SU-DHL-6 (cell line): ENCODE data around the gene GNAI2.

Experiments used
- H2AFZ ChIP-seq: fragments of 200-600 bp; sonication (generic); 2 replicates; pipeline ENCODE4 v1.6.1; 2014; ENCODE audit warnings: low read depth, mild to moderate bottlenecking, moderate library complexity, mixed read lengths, antibody characterized with exemption, low read length; ENCODE audit not compliant: severe bottlenecking
- H3F3A ChIP-seq: fragments of 200-600 bp; shearing (Covaris generic); 2 replicates; pipeline ENCODE4 v1.6.0; 2016; ENCODE audit warnings: antibody characterized with exemption, mild to moderate bottlenecking; ENCODE audit not compliant: insufficient read depth
- H3K27ac ChIP-seq: fragments of 200-600 bp; sonication (generic); 2 replicates; pipeline ENCODE4 v1.5.1; 2016; ENCODE audit warnings: low read depth, mild to moderate bottlenecking, low read length, moderate library complexity, mixed read lengths
- H3K27me3 ChIP-seq: fragments of 200-600 bp; sonication (generic), shearing (Covaris generic); 2 replicates; pipeline ENCODE4 v1.6.0; 2014; ENCODE audit warnings: mild to moderate bottlenecking, low read length
- H3K36me3 ChIP-seq: fragments of 200-600 bp; sonication (generic); 2 replicates; pipeline ENCODE4 v1.6.1; 2014; ENCODE audit warnings: mild to moderate bottlenecking, low read length, mixed read lengths
- H3K4me2 ChIP-seq: fragments of 300-600, 200-600 bp; shearing (Covaris generic), sonication (generic); 2 replicates; pipeline ENCODE4 v1.6.0; 2014; ENCODE audit warnings: low read length, low read depth, mild to moderate bottlenecking; ENCODE audit not compliant: poor library complexity, severe bottlenecking
- H3K4me3 ChIP-seq: fragments of 200-600 bp; sonication (generic); 2 replicates; pipeline ENCODE4 v1.5.1; 2014; ENCODE audit warnings: antibody characterized with exemption, low read length, mild to moderate bottlenecking, mixed read lengths; ENCODE audit not compliant: insufficient read depth, poor library complexity, severe bottlenecking
- H3K79me2 ChIP-seq: fragments of 200-600 bp; sonication (generic); 2 replicates; pipeline ENCODE4 v1.6.1; 2014; ENCODE audit warnings: mild to moderate bottlenecking, low read length, moderate library complexity; ENCODE audit not compliant: insufficient read depth
- H3K9ac ChIP-seq: fragments of 200-600 bp; sonication (generic); 2 replicates; pipeline ENCODE4 v1.7.0; 2014; ENCODE audit warnings: mild to moderate bottlenecking, low read length
- H3K9me2 ChIP-seq: fragments of 200-600 bp; sonication (generic); replicated peaks from 2 replicates; pipeline ENCODE4 v1.6.1; 2014; ENCODE audit warnings: low read length; ENCODE audit not compliant: insufficient read depth
- H3K9me3 ChIP-seq: fragments of 200-600 bp; sonication (generic); 2 replicates; pipeline ENCODE4 v1.6.1; 2014; ENCODE audit warnings: low read length, mixed read lengths; ENCODE audit not compliant: insufficient read depth
- H4K20me1 ChIP-seq: fragments of 200-600 bp; sonication (generic); 2 replicates; pipeline ENCODE4 v1.6.1; 2014; ENCODE audit warnings: low read depth, mild to moderate bottlenecking, antibody characterized with exemption, low read length, moderate library complexity, mixed read lengths
- EZH2phosphoT487 ChIP-seq: fragments of 200-600 bp; sonication (generic), shearing (Covaris generic); conservative IDR thresholded peaks from 2 replicates; pipeline ENCODE4 v1.6.1; 2018; ENCODE audit warnings: mild to moderate bottlenecking, antibody characterized with exemption, low read length, moderate library complexity, mixed read lengths
- TF ChIP-seq, protein P1 (sequence below): fragments of 200-600 bp; sonication (generic); IDR thresholded peaks from one replicate; pipeline ENCODE4 v1.5.1; 2017; ENCODE audit warnings: antibody characterized with exemption, mild to moderate bottlenecking, low read length, moderate library complexity; ENCODE audit not compliant: insufficient read depth, poor library complexity, severe bottlenecking

Gene GNAI2

DNA sequence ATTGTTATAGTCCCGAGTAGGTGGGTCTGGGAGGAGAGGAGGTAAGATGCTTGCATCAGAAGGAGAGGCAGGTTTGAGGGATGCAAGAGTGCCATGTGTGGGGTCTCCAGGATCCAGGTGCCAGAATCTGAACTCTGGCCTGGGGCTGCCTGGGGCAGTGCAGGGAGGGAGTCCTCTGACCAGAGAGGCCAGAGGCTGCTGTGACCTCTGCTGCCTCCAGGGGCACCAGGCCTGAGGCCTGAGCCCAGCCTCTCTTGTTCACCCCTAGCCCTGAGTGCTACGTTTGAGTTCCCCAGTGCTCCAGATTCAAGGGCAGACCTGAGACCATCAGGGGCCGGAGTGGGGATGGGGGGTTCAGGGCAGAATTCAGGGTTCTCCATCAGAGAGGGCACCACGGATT, 23.5 kb upstream of the GNAI2 start:
- Histone ChIP-seq H4K20me1 (no peaks in the 10 kb centered on the region), H3K36me3 (no peaks in the 10 kb centered on the region), H3K9me3 (no peaks in the 10 kb centered on the region), H2AFZ (no peak overlapping the region), H3K9ac (no peak overlapping the region), H3K4me2 (no peak overlapping the region), H3K9me2 (no peaks in the 10 kb centered on the region), H3K4me3 (no peak overlapping the region), H3K79me2 (no peaks in the 10 kb centered on the region), H3K27me3 (no peaks in the 10 kb centered on the region), H3K27ac (no peak overlapping the region), H3F3A (no peaks in the 10 kb centered on the region)
- no peak for TF ChIP-seq EZH2phosphoT487
- TF ChIP-seq, protein P1, sequence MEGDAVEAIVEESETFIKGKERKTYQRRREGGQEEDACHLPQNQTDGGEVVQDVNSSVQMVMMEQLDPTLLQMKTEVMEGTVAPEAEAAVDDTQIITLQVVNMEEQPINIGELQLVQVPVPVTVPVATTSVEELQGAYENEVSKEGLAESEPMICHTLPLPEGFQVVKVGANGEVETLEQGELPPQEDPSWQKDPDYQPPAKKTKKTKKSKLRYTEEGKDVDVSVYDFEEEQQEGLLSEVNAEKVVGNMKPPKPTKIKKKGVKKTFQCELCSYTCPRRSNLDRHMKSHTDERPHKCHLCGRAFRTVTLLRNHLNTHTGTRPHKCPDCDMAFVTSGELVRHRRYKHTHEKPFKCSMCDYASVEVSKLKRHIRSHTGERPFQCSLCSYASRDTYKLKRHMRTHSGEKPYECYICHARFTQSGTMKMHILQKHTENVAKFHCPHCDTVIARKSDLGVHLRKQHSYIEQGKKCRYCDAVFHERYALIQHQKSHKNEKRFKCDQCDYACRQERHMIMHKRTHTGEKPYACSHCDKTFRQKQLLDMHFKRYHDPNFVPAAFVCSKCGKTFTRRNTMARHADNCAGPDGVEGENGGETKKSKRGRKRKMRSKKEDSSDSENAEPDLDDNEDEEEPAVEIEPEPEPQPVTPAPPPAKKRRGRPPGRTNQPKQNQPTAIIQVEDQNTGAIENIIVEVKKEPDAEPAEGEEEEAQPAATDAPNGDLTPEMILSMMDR: no peak

DNA sequence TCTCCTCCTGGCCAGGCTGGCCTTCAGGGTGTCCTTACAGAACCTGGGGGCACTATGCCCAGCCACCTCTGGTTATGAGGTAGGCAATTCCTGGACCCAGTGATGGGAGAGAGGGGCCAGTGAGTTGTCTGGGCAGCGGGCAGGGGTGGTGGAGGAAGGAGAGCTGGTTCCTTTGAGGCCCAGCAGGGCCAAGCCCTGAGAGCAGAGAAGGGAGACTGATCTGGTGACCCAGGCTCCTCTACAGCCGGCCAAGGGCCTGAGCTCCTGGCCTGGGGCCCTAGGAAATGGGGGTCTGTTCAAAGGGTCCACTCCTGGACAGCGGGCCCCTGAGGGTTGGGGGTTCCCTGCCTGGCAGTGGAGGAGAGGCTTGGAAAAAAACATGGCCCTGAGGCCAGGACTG, 23.0 kb upstream of the GNAI2 start:
- Histone ChIP-seq H3K9me3 (no peaks in the 10 kb centered on the region), H3K9me2 (no peaks in the 10 kb centered on the region), H3K27me3 (no peaks in the 10 kb centered on the region), H3K79me2 (no peaks in the 10 kb centered on the region), H2AFZ (no peak overlapping the region), H3K4me2 (no peak overlapping the region), H3F3A (no peaks in the 10 kb centered on the region), H3K9ac (no peak overlapping the region), H3K4me3 (no peak overlapping the region), H3K27ac (no peak overlapping the region), H4K20me1 (no peaks in the 10 kb centered on the region), H3K36me3 (no peaks in the 10 kb centered on the region)
- TF ChIP-seq, protein P1: no peak

DNA sequence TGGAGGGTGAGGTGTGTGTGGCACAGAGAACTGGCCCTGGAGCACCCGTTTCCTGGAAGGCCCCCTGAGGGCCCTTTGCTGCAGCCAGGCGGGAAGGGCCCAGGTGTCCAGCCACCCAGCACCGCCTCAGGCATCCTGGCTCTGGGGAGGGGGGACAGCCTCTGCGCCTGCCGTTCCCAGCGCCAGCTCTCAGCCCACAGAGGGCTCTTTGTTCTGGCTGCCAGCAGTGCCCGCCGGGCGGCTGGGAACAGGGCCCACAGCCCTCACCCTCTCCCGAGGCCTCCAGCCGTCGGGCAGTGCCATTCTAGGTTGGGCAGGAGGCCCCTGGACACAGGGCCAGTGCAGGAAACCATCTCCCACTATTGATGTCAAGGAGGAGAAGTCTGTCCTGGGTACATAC, 22.6 kb upstream of the GNAI2 start:
- H3K27ac ChIP-seq: no peak overlapping the region
- no peak overlapping the region for H3K4me2 ChIP-seq
- no peaks in the 10 kb centered on the region for H3K9me3 ChIP-seq
- no peak overlapping the region for H3K9ac ChIP-seq
- no peaks in the 10 kb centered on the region for H4K20me1 ChIP-seq
- no peaks in the 10 kb centered on the region for H3K36me3 ChIP-seq
- H3K27me3 ChIP-seq: no peaks in the 10 kb centered on the region
- H3F3A ChIP-seq: no peaks in the 10 kb centered on the region
- H3K9me2 ChIP-seq: no peaks in the 10 kb centered on the region
- H2AFZ ChIP-seq: no peak overlapping the region
- no peak overlapping the region for H3K4me3 ChIP-seq
- TF ChIP-seq, protein P1: no peak
- TF ChIP-seq EZH2phosphoT487: no peak
- H3K79me2 ChIP-seq: no peaks in the 10 kb centered on the region

DNA sequence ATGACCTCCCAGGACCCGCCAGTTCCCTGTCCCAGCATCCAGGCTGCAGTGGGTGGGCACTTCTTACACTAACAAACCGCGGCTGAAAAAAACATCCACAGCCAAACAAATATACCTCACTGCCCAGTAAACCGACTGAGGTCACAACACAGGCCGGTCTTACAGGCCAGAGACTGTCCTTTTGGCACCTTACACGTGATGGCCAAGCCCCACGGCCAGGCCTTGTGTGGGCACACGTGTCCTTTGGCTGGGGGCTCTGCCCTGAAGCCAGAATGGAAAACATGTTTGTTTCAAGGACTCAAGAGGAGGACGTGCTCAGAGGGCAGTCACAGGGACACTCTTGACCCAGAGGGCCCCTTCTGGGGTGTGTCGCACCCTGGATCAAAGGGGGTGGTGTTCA, 21.2 kb upstream of the GNAI2 start:
- TF ChIP-seq, protein P1: no peak
- TF ChIP-seq EZH2phosphoT487: no peak
- no peaks in the 10 kb centered on the region for H3F3A ChIP-seq
- H3K79me2 ChIP-seq: no peaks in the 10 kb centered on the region
- H3K9me3 ChIP-seq: no peaks in the 10 kb centered on the region
- H3K9me2 ChIP-seq: no peaks in the 10 kb centered on the region
- H4K20me1 ChIP-seq: no peaks in the 10 kb centered on the region
- no peak overlapping the region for H2AFZ ChIP-seq
- H3K4me3 ChIP-seq: no peak overlapping the region
- H3K27me3 ChIP-seq: no peaks in the 10 kb centered on the region
- no peak overlapping the region for H3K27ac ChIP-seq
- no peak overlapping the region for H3K4me2 ChIP-seq
- H3K9ac ChIP-seq: no peak overlapping the region
- no peaks in the 10 kb centered on the region for H3K36me3 ChIP-seq
